Measurements from ENCODE around the gene DXO.
"Not testable (repeated sequence)": the region's sequence is repeated elsewhere in the genome, so short reads cannot be mapped to it uniquely, and the experiment has no call there.

The DXO gene

GRCh38 chr6:31980195-31980876 lies 8.4 kb upstream of the DXO start:
- DNase-seq: not testable (repeated sequence)

- TF ChIP-seq POLR2A (IDR thresholded peaks at IDR 0.05; ENCODE audit: low read length): no peak
- no peak for TF ChIP-seq GATA1 (IDR thresholded peaks at IDR 0.05; ENCODE audit: low read depth, low read length)
- no peak for DNase-seq
Observed at GRCh38 chr6:31979238-31979898, 7.4 kb upstream of the DXO start.

- TF ChIP-seq GATA1 (IDR thresholded peaks at IDR 0.05; ENCODE audit: low read depth, low read length) (no peak), POLR2A (IDR thresholded peaks at IDR 0.05; ENCODE audit: low read length) (no peak)
- DNase-seq: no peak
Observed at GRCh38 chr6:31978831-31979230, 6.9 kb upstream of the DXO start.

DNA sequence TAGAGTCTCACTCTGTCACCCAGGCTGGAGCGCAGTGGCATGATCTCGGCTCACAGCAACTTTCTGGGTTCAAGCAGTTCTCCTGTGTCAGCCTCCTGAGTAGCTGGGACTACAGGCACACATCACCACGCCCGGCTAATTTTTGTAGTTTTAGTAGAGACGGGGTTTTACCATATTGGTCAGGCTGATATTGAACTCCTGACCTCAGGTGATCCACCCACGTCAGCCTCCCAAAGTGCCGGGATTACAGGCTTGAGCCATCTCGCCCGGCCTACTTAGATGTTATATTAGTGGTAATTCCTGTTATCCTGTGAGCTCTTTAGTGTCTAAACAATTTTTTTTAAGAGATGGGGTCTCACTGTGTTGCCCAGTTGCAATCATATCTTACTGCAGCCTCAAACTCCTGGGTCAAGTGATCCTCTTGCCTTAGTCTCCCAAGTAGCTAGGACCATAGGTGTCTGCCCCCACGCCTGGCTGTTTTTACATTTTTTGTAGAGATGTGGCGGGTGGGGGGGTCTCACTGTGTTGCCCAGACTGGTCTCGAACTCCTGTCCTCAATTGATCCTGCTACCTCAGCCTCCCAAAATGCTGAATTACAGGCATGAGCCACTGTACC lies 6.0 kb upstream of the DXO start:
- TF ChIP-seq GATA1 (IDR thresholded peaks at IDR 0.05; ENCODE audit: low read depth, low read length) (no peak), POLR2A (IDR thresholded peaks at IDR 0.05; ENCODE audit: low read length) (no peak)

DNA sequence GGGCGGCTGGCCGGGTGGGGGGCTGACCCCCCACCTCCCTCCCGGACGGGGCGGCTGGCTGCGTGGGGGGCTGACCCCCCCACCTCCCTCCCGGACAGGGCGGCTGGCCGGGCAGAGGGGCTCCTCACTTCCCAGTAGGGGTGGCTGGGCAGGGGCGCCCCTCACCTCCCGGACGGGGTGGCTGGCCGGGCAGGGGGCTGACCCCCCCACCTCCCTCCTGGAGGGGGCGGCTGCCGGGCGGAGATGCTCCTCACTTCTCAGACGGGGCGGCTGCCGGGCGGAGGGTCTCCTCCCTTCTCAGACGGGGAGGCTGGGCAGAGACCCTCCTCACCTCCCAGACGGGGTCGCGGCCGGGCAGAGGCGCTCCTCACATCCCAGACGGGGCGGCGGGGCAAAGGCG lies 4.1 kb upstream of the DXO start:
- not testable (repeated sequence) for DNase-seq

More for the DNA sequence above, 6.0 kb upstream of the DXO start:
- DNase-seq: no peak

DNA sequence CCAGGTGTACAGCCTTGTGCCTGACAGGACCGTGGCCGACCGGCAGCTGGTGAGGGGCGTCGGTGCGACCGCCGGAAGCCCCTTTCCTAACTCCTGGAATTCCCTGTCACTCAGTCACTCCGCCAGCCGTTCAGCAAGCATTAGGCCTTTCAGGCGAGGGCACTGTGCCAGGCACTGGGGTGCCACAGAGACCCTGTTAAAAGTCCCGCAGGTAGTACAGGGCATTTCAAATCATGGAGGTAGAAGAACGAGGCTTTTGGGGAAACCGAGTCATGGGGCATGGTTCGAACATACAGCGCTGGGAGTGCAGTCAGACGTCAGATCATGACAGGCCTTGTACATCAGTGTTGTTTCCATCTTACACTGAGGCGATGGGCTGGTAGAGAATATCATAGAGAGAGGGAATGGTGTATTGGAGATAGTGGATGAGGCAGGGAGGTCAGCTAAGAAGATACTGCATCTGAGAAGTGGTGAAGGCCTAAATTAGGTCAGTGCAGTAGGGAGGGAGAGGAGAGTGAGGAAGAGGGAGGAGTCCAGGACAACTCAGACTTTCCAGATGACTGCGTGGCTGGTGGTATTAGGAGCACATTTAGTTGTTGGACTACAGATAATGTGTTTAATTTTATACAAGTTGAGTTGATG lies 892 bp upstream of the DXO start:
- DNase-seq: peak; percentile 47 to 60

GRCh38 chr6:31971279-31971992 lies 502 bp downstream of the DXO start:
- no peak for DNase-seq
- no peak for TF ChIP-seq POLR2A (IDR thresholded peaks at IDR 0.05; ENCODE audit: low read length)
- no peak for TF ChIP-seq GATA1 (IDR thresholded peaks at IDR 0.05; ENCODE audit: low read depth, low read length)

More for the DNA sequence above, 892 bp upstream of the DXO start:
- TF ChIP-seq POLR2A (IDR thresholded peaks at IDR 0.05; ENCODE audit: low read length) (peak; percentile 60), GATA1 (IDR thresholded peaks at IDR 0.05; ENCODE audit: low read depth, low read length) (no peak)

- TF ChIP-seq POLR2A (IDR thresholded peaks at IDR 0.05; ENCODE audit: low read length): no peak
- TF ChIP-seq GATA1 (IDR thresholded peaks at IDR 0.05; ENCODE audit: low read depth, low read length): no peak
- DNase-seq: no peak
Observed at GRCh38 chr6:31970604-31971271, 1.2 kb downstream of the DXO start.

GRCh38 chr6:31969712-31970603 lies 2.0 kb downstream of the DXO start:
- TF ChIP-seq GATA1 (IDR thresholded peaks at IDR 0.05; ENCODE audit: low read depth, low read length) (no peak), POLR2A (IDR thresholded peaks at IDR 0.05; ENCODE audit: low read length) (no peak)
- DNase-seq: peak; percentile 51 to 62

- DNase-seq: no peak
- no peak for TF ChIP-seq POLR2A (IDR thresholded peaks at IDR 0.05; ENCODE audit: low read length)
- TF ChIP-seq GATA1 (IDR thresholded peaks at IDR 0.05; ENCODE audit: low read depth, low read length): no peak
Observed at GRCh38 chr6:31968791-31969711, 2.9 kb downstream of the DXO start.

GRCh38 chr6:31968326-31968725 lies 3.6 kb downstream of the DXO start:
- no peak for TF ChIP-seq POLR2A (IDR thresholded peaks at IDR 0.05; ENCODE audit: low read length)
- TF ChIP-seq GATA1 (IDR thresholded peaks at IDR 0.05; ENCODE audit: low read depth, low read length): no peak
- no peak for DNase-seq

GRCh38 chr6:31967926-31968320 lies 4.0 kb downstream of the DXO start:
- no peak for TF ChIP-seq GATA1 (IDR thresholded peaks at IDR 0.05; ENCODE audit: low read depth, low read length)
- TF ChIP-seq POLR2A (IDR thresholded peaks at IDR 0.05; ENCODE audit: low read length): no peak
- DNase-seq: no peak

All from erythroblast (primary cell).